Neural progenitor cell (in vitro differentiated cells): ENCODE measurements around the gene ISCA2. TPM values are rescaled to one million over a fixed set of nuclear protein-coding genes. Genes with fewer than 3 reads are reported as not detected.

Source experiments
- DNase-seq: peaks from one replicate; pipeline ENCODE4 v3.0.0-alpha.2; 2016; ENCODE audit warnings: low spot score
- H2AFZ ChIP-seq: fragments of 200-600 bp; sonication (generic); replicated peaks from 2 replicates; pipeline ENCODE4 v1.6.1; 2016; ENCODE audit warnings: antibody characterized with exemption
- H3F3A ChIP-seq: fragments of 200-600 bp; sonication (generic); 2 replicates; pipeline ENCODE4 v1.6.1; 2016; ENCODE audit warnings: antibody characterized with exemption, low read depth
- H3K27ac ChIP-seq: fragments of 200-600 bp; sonication (generic); 2 replicates; pipeline ENCODE4 v1.5.1; 2016; ENCODE audit warnings: mild to moderate bottlenecking
- H3K27me3 ChIP-seq: fragments of 200-600 bp; sonication (generic); 2 replicates; pipeline ENCODE4 v1.6.1; 2016; ENCODE audit warnings: mild to moderate bottlenecking, moderate library complexity
- H3K36me3 ChIP-seq: fragments of 200-600 bp; sonication (generic); 2 replicates; pipeline ENCODE4 v1.5.1; 2016
- H3K4me1 ChIP-seq: fragments of 200-600 bp; sonication (generic); 2 replicates; pipeline ENCODE4 v1.6.1; 2016; ENCODE audit warnings: mixed run types
- H3K4me2 ChIP-seq: fragments of 200-600 bp; sonication (generic); 2 replicates; pipeline ENCODE4 v1.6.1; 2016
- H3K4me3 ChIP-seq: fragments of 200-600 bp; sonication (generic); 2 replicates; pipeline ENCODE4 v1.5.1; 2016
- H3K79me2 ChIP-seq: fragments of 200-600 bp; sonication (generic); 2 replicates; pipeline ENCODE4 v1.6.1; 2016; ENCODE audit warnings: low read depth
- H3K9ac ChIP-seq: fragments of 200-600 bp; sonication (generic); 2 replicates; pipeline ENCODE4 v1.6.1; 2016
- H3K9me3 ChIP-seq: fragments of 200-600 bp; sonication (generic); 2 replicates; pipeline ENCODE4 v1.5.1; 2016; ENCODE audit warnings: low read depth
- H4K20me1 ChIP-seq: fragments of 200-600 bp; sonication (generic); 2 replicates; pipeline ENCODE4 v1.6.1; 2016; ENCODE audit warnings: low read depth
- H3K27ac Mint-ChIP-seq: 3 replicates; pipeline ENCODE4 v1.8.0; 2021; ENCODE audit warnings: mixed read lengths
- H3K27me3 Mint-ChIP-seq: 2 replicates; pipeline ENCODE4 v1.8.0; 2022; ENCODE audit warnings: low read depth, mild to moderate bottlenecking, inconsistent platforms, moderate library complexity, mixed read lengths; ENCODE audit not compliant: insufficient read depth
- H3K36me3 Mint-ChIP-seq: 3 replicates; pipeline ENCODE4 v1.8.0; 2021; ENCODE audit warnings: mixed read lengths
- H3K4me1 Mint-ChIP-seq: 3 replicates; pipeline ENCODE4 v1.8.0; 2021; ENCODE audit warnings: mixed read lengths
- H3K4me3 Mint-ChIP-seq: 3 replicates; pipeline ENCODE4 v1.8.0; 2021; ENCODE audit warnings: mild to moderate bottlenecking, moderate library complexity, mixed read lengths
- H3K9me3 Mint-ChIP-seq: 3 replicates; pipeline ENCODE4 v1.8.0; 2020; ENCODE audit warnings: mixed read lengths
- CTCF ChIP-seq: fragments of 200-600 bp; sonication (generic); IDR thresholded peaks from 2 replicates; pipeline ENCODE4 v1.5.1; 2017; ENCODE audit warnings: antibody characterized with exemption, mild to moderate bottlenecking
- EZH2 ChIP-seq: fragments of 200-600 bp; sonication (generic); IDR thresholded peaks from 2 replicates; pipeline ENCODE4 v1.6.1; 2017; ENCODE audit warnings: antibody characterized with exemption, mild to moderate bottlenecking, moderate library complexity
- EZH2phosphoT487 ChIP-seq: fragments of 200-600 bp; sonication (generic); IDR thresholded peaks from 2 replicates; pipeline ENCODE4 v1.6.1; 2017; ENCODE audit warnings: antibody characterized with exemption
- total RNA-seq: library from RNA; depleted of rRNA; stranded (reverse); fragments of >200 nt; gene quantifications from 2 replicates; pipeline ENCODE4 v1.2.3, GENCODE V29; 2015; ENCODE audit warnings: low replicate concordance

The ISCA2 gene
- total RNA-seq, 1 donor from 2014 or later: 45.5 TPM

- TF ChIP-seq EZH2phosphoT487 (no peak), EZH2 (no peak)
- Histone ChIP-seq H3K9ac (no peak overlapping the region), H4K20me1 (no peaks in the 10 kb centered on the region), H2AFZ (no peak overlapping the region), H3K4me2 (no peak overlapping the region), H3K4me1 (peaks cover 4% of the 10 kb centered on the region), H3K36me3 (no peaks in the 10 kb centered on the region), H3K4me3 (no peak overlapping the region), H3K9me3 (no peaks in the 10 kb centered on the region), H3K79me2 (no peaks in the 10 kb centered on the region), H3K27ac (no peak overlapping the region), H3F3A (no peaks in the 10 kb centered on the region), H3K27me3 (no peaks in the 10 kb centered on the region)
- H3K4me3 Mint-ChIP-seq: no peak overlapping the region
- H3K27me3 Mint-ChIP-seq: peaks cover 11% of the 10 kb centered on the region
- no peaks in the 10 kb centered on the region for H3K9me3 Mint-ChIP-seq
- peaks cover 27% of the 10 kb centered on the region for H3K4me1 Mint-ChIP-seq
- peak overlapping the region; percentile 74 for H3K27ac Mint-ChIP-seq
- H3K36me3 Mint-ChIP-seq: no peaks in the 10 kb centered on the region
- no peak for DNase-seq
These were observed 24.7 kb downstream of the ISCA2 start for GRCh38 chr14:74518221-74518620.

GRCh38 chr14:74519316-74520074 is 25.9 kb downstream of the ISCA2 start:
- no peaks in the 10 kb centered on the region for H3K36me3 Mint-ChIP-seq
- no peaks in the 10 kb centered on the region for H3K9me3 ChIP-seq
- no peaks in the 10 kb centered on the region for H3K9me3 Mint-ChIP-seq
- peaks cover 12% of the 10 kb centered on the region for H3K4me1 ChIP-seq
- TF ChIP-seq CTCF (no peak), EZH2 (no peak), EZH2phosphoT487 (no peak)
- no peak overlapping the region for H3K9ac ChIP-seq
- no peak overlapping the region for H3K4me3 Mint-ChIP-seq
- H3K27ac Mint-ChIP-seq: no peak overlapping the region
- no peaks in the 10 kb centered on the region for H3K27me3 ChIP-seq
- H3K79me2 ChIP-seq: no peaks in the 10 kb centered on the region
- H4K20me1 ChIP-seq: no peaks in the 10 kb centered on the region
- H3K4me3 ChIP-seq: no peak overlapping the region
- H3K4me2 ChIP-seq: no peak overlapping the region
- DNase-seq: no peak
- no peak overlapping the region for H2AFZ ChIP-seq
- no peaks in the 10 kb centered on the region for H3F3A ChIP-seq
- H3K27ac ChIP-seq: no peak overlapping the region
- H3K36me3 ChIP-seq: no peaks in the 10 kb centered on the region
- peaks cover 14% of the 10 kb centered on the region for H3K27me3 Mint-ChIP-seq
- peaks cover 25% of the 10 kb centered on the region for H3K4me1 Mint-ChIP-seq

GRCh38 chr14:74521756-74522155 is 28.2 kb downstream of the ISCA2 start:
- Histone ChIP-seq H4K20me1 (no peaks in the 10 kb centered on the region), H3F3A (no peaks in the 10 kb centered on the region), H3K4me2 (no peak overlapping the region), H3K4me3 (no peak overlapping the region), H3K4me1 (peaks cover 14% of the 10 kb centered on the region), H3K27ac (no peak overlapping the region), H2AFZ (no peak overlapping the region), H3K36me3 (no peaks in the 10 kb centered on the region), H3K9ac (no peak overlapping the region), H3K27me3 (no peaks in the 10 kb centered on the region), H3K9me3 (no peaks in the 10 kb centered on the region), H3K79me2 (no peaks in the 10 kb centered on the region)
- peaks cover 12% of the 10 kb centered on the region for H3K4me1 Mint-ChIP-seq
- H3K36me3 Mint-ChIP-seq: no peaks in the 10 kb centered on the region
- TF ChIP-seq EZH2: no peak
- H3K27me3 Mint-ChIP-seq: peaks cover 9% of the 10 kb centered on the region
- H3K4me3 Mint-ChIP-seq: no peak overlapping the region
- H3K27ac Mint-ChIP-seq: no peak overlapping the region
- DNase-seq: no peak
- H3K9me3 Mint-ChIP-seq: no peaks in the 10 kb centered on the region

- peaks cover 7% of the 10 kb centered on the region for H3K4me1 Mint-ChIP-seq
- no peaks in the 10 kb centered on the region for H3K9me3 Mint-ChIP-seq
- H3K4me3 Mint-ChIP-seq: no peak overlapping the region
- no peaks in the 10 kb centered on the region for H3K27me3 ChIP-seq
- no peak overlapping the region for H2AFZ ChIP-seq
- no peak overlapping the region for H3K4me2 ChIP-seq
- no peaks in the 10 kb centered on the region for H4K20me1 ChIP-seq
- DNase-seq: no peak
- no peak overlapping the region for H3K27ac Mint-ChIP-seq
- no peaks in the 10 kb centered on the region for H3F3A ChIP-seq
- peaks cover 6% of the 10 kb centered on the region for H3K27me3 Mint-ChIP-seq
- TF ChIP-seq CTCF (no peak), EZH2phosphoT487 (no peak), EZH2 (no peak)
- no peak overlapping the region for H3K4me3 ChIP-seq
- H3K4me1 ChIP-seq: peaks cover 14% of the 10 kb centered on the region
- no peaks in the 10 kb centered on the region for H3K79me2 ChIP-seq
- no peaks in the 10 kb centered on the region for H3K36me3 Mint-ChIP-seq
- H3K9ac ChIP-seq: no peak overlapping the region
- H3K36me3 ChIP-seq: no peaks in the 10 kb centered on the region
- H3K9me3 ChIP-seq: no peaks in the 10 kb centered on the region
- no peak overlapping the region for H3K27ac ChIP-seq
These were observed 29.2 kb downstream of the ISCA2 start for GRCh38 chr14:74522740-74523139.
